Astrocyte of the cerebellum (primary cell): ENCODE data around the gene ECE2.

Source experiments
- DNase-seq: peaks from one replicate; pipeline ENCODE4 v3.0.0-alpha.2; 2011; ENCODE audit warnings: low read depth
- H3K4me3 ChIP-seq: 2 replicates; pipeline ENCODE4 v1.5.1; 2011; ENCODE audit warnings: mild to moderate bottlenecking, low read depth, low read length, moderate library complexity
- in situ Hi-C: cut with HindIII; loops from 2 replicates; pipeline ENCODE4 v1.10.0; 2017; ENCODE audit warnings: low sequenced_read_pairs
- TF ChIP-seq, protein P1 (sequence below): IDR thresholded peaks from 2 replicates; pipeline ENCODE4 v1.5.1; 2012; ENCODE audit warnings: low read length, low read depth, moderate library complexity, mild to moderate bottlenecking; ENCODE audit errors: missing control alignments

ECE2 gene

DNA sequence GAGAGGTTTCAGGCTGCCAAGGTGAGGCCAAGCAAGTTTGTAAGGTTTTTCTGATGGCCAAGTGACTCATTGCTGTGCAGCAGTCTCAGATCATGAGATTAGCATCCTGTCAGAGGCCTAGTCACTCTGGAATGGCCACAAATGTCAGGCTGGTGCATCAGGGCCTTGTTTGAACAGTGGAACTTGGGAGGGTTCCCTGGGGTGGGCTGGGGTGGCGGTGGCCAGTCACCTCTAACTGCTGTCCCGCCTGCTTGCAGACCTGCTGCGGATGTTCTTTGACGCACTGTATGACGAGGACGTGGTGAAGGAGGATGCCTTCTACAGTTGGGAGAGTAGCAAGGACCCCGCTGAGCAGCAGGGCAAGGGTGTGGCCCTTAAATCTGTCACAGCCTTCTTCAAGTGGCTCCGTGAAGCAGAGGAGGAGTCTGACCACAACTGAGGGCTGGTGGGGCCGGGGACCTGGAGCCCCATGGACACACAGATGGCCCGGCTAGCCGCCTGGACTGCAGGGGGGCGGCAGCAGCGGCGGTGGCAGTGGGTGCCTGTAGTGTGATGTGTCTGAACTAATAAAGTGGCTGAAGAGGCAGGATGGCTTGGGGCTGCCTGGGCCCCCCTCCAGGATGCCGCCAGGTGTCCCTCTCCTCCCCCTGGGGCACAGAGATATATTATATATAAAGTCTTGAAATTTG is 58.8 kb downstream of the ECE2 start:
- in situ Hi-C loops, result no loop called here
- TF ChIP-seq, protein P1, sequence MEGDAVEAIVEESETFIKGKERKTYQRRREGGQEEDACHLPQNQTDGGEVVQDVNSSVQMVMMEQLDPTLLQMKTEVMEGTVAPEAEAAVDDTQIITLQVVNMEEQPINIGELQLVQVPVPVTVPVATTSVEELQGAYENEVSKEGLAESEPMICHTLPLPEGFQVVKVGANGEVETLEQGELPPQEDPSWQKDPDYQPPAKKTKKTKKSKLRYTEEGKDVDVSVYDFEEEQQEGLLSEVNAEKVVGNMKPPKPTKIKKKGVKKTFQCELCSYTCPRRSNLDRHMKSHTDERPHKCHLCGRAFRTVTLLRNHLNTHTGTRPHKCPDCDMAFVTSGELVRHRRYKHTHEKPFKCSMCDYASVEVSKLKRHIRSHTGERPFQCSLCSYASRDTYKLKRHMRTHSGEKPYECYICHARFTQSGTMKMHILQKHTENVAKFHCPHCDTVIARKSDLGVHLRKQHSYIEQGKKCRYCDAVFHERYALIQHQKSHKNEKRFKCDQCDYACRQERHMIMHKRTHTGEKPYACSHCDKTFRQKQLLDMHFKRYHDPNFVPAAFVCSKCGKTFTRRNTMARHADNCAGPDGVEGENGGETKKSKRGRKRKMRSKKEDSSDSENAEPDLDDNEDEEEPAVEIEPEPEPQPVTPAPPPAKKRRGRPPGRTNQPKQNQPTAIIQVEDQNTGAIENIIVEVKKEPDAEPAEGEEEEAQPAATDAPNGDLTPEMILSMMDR, result no peak
- H3K4me3 ChIP-seq, result no peak overlapping the region
- DNase-seq, result no peak

DNA sequence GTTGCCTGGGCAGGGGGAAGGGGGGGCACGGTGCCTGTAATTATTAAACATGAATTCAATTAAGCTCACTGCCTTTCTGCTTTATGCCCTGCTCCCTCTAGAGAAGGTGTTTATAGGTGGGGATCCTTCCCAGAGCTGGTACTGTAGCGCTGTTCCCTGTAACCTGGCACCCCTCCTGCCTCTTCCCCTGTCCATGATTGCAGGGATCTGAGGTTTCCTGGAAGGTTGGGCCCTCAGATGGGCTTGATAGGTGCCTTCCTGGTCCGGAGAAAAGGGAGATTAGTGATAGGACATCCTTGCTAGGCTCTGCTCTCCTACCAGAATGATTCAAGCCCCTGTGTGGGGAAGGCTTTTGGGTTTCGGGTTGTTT is 59.5 kb downstream of the ECE2 start:
- DNase-seq, result no peak
- in situ Hi-C loops, result no loop called here
- peak overlapping the region; percentile 57 for H3K4me3 ChIP-seq

DNA sequence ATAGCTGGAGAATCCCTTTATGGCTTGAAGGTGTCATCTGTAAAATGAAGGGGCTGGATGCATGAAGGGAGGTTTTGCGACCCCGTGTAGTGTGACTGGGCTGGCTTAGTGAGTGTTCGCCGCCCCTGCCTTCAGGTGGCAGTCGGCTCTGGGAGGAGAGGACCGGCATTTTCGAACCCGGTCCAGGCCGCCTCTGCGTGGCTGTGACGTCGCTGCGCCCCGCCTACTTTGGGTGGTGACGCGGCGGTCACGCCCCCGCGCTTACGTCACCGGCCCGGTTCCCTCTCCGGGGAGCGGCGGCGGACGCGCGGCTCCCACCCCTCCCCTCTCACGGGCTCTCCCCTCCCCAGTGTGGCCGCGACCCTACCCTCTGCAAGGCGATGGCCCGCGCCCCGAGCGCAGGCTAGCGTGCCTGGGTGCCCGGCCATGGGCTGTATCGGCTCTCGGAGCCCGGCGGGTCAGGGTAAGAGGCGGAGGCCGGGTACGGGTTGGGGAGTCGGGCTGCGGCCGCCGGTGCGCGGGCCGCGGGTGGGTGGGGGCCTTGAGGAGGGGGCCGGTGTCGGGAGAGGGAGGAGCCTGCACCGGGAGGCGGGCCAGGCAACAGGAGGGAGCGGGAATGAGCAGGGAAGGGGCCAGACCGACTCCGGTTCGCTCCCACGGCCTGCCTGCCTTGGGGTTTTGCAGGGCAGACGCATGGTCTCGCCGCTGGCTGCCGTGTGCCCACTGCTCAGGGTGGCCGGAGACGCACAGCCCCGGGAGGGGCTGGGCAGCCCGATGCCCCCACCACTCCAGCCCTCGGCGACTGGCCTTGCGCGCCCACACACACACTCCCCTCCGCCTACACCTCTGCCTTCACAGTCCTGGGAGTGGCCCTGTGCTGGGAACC is 60.1 kb downstream of the ECE2 start:
- TF ChIP-seq, protein P1, result no peak
- in situ Hi-C loops, result no loop called here
- H3K4me3 ChIP-seq, result peak overlapping the region; percentile 57
- DNase-seq, result no peak

More for the DNA sequence above, 59.5 kb downstream of the ECE2 start:
- TF ChIP-seq, protein P1, result no peak

DNA sequence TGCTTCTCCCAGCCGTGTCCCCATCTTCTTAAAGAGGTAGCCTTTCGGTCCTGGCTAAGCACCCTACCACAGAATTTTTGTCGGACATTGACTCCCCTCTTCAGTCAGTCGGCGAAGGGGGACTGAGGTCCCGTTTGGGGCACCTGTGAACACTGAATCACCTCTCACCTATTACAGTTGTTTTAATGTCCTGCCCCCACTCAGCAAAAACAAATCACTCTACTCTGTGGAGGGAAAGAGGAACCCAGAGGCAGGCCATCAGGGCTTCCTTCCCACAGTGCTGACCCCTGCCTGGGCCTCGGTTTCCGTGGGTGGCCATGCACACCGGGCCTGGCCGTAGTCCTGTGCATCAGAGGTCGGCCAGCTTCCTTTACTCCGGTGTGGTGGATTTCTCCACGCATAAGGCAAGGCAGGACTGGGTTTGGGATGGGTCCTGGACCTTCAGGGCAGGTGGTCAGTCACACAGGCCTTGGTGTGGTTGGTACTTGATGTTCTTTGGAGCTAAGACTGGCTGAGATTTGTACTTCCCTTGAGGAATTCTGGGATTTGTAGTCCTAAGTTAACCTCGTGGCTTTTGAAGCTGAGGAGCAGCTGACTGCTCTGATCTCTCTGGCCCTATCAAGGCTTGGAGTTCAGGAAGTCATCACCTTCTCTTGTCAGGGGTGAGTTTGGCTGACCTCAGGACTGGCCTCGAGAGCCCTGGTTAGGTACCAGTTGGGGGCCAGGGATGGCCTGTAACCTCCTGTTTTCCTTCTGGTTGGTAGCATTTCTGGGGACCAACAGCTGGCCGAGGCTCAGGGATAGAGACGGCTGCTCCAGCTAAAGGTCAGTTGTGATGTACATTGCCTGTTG is 61.0 kb downstream of the ECE2 start:
- DNase-seq, result no peak
- peak overlapping the region; percentile 57 for H3K4me3 ChIP-seq
- TF ChIP-seq, protein P1, result no peak
- in situ Hi-C loops, result no loop called here

DNA sequence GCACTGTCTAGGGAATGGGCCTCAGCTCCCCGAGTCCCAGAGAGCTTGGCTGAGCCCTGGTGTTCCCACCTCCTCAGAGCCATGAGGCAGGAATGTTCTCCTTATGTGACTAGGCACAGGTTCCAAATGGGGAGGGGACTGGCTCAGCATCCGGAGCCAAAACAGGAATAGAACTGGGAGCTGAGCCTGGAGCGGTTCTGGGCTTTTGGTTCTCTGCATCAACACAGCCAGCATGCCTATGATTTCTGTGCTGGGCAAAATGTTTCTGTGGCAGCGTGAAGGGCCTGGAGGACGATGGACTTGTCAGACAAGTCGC is 61.5 kb downstream of the ECE2 start, which contains the start of gene FAM131A:
TSS of gene FAM131A (plus strand) at position 202 of the 316 bp plus-strand sequence. CDS start at position 233, 31 bp downstream.
- H3K4me3 ChIP-seq, result peak within 1 kb of the TSS; percentile 57
- TF ChIP-seq, protein P1, result no peak
- no peak for DNase-seq
- in situ Hi-C loops, result no loop called here

DNA sequence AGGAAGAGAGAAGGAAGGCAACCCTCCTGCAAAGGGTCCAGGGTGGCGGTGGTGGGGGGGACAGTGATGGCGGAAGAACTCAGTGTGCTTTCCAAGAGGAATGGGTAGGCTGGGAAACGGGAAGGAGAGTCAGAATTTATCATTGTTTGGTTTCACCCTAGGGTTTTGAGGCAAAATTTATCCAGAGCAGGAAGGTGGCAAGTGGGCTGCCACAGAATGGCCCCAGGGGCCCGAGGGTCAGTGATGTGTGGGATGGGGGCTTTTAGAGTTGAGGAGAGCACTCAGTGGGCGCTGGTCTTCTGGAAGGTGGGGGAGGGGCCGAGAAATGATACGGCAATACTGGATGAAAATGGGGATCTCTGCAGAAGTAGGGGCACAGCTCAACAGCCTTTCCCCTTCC is 62.2 kb downstream of the ECE2 start:
- DNase-seq, result no peak
- in situ Hi-C loops, result no loop called here
- peak overlapping the region; percentile 57 for H3K4me3 ChIP-seq
- TF ChIP-seq, protein P1, result no peak
